Measurements from ENCODE around the gene CHCHD3.

CHCHD3 gene

GRCh38 chr7:133079296-133079695 lies 2.6 kb downstream of the CHCHD3 start:
- no peak for DNase-seq

GRCh38 chr7:133077394-133077793 lies 4.5 kb downstream of the CHCHD3 start:
- DNase-seq, result no peak

- DNase-seq, result no peak
Measured at GRCh38 chr7:133076142-133076541, 5.7 kb downstream of the CHCHD3 start.

GRCh38 chr7:133071506-133071905 lies 10.4 kb downstream of the CHCHD3 start:
- no peak for DNase-seq

- DNase-seq, result no peak
Measured at GRCh38 chr7:133070562-133070961, 11.3 kb downstream of the CHCHD3 start.

- DNase-seq, result no peak
Measured at GRCh38 chr7:133065301-133065700, 16.6 kb downstream of the CHCHD3 start.

- no peak for DNase-seq
Measured at GRCh38 chr7:133064082-133064820, 17.6 kb downstream of the CHCHD3 start.

GRCh38 chr7:133061792-133062191 lies 20.1 kb downstream of the CHCHD3 start:
- DNase-seq, result no peak

GRCh38 chr7:133061357-133061756 lies 20.5 kb downstream of the CHCHD3 start:
- no peak for DNase-seq

GRCh38 chr7:133060004-133060403 lies 21.9 kb downstream of the CHCHD3 start:
- no peak for DNase-seq

- no peak for DNase-seq
Measured at GRCh38 chr7:133059263-133059662, 22.6 kb downstream of the CHCHD3 start.

- DNase-seq, result no peak
Measured at GRCh38 chr7:133056370-133057238, 25.3 kb downstream of the CHCHD3 start.

GRCh38 chr7:133054162-133054840 lies 27.6 kb downstream of the CHCHD3 start:
- no peak for DNase-seq

- DNase-seq, result peak in 1 of 58 donors; percentile 9
Measured at GRCh38 chr7:133053321-133053891, 28.5 kb downstream of the CHCHD3 start.

- no peak for DNase-seq
Measured at GRCh38 chr7:133052826-133053225, 29.1 kb downstream of the CHCHD3 start.

GRCh38 chr7:133052401-133052756 lies 29.5 kb downstream of the CHCHD3 start:
- DNase-seq, result no peak

- no peak for DNase-seq
Measured at GRCh38 chr7:133051719-133052400, 30.0 kb downstream of the CHCHD3 start.

- DNase-seq, result peak in 5 of 58 donors; percentile 5 to 12 (median 8)
Measured at GRCh38 chr7:133051066-133051465, 30.8 kb downstream of the CHCHD3 start.

- no peak for DNase-seq
Measured at GRCh38 chr7:133050200-133050995, 31.5 kb downstream of the CHCHD3 start.

- DNase-seq, result no peak
Measured at GRCh38 chr7:133048589-133048988, 33.3 kb downstream of the CHCHD3 start.

Measured in anterior cingulate cortex (tissue), 58 donors.